Choroid plexus epithelial cell (primary cell): ENCODE measurements around the gene RASGRF2.
A peak's percentile ranks its signal among the peaks of the same experiment; 100 is the strongest.

ENCODE experiments used
- DNase-seq: peaks from one replicate; pipeline ENCODE4 v3.0.0-alpha.2; 2010; ENCODE audit warnings: low read depth
- H3K4me3 ChIP-seq: 2 replicates; pipeline ENCODE4 v1.5.1; 2011; ENCODE audit warnings: low read depth, mild to moderate bottlenecking, control low read depth, low read length, moderate library complexity
- TF ChIP-seq, protein P1 (sequence below): conservative IDR thresholded peaks from 2 replicates; pipeline ENCODE4 v1.5.1; 2011; ENCODE audit warnings: low read depth, mild to moderate bottlenecking, control low read depth, inconsistent platforms, low read length, moderate library complexity

RASGRF2 gene, protein sequence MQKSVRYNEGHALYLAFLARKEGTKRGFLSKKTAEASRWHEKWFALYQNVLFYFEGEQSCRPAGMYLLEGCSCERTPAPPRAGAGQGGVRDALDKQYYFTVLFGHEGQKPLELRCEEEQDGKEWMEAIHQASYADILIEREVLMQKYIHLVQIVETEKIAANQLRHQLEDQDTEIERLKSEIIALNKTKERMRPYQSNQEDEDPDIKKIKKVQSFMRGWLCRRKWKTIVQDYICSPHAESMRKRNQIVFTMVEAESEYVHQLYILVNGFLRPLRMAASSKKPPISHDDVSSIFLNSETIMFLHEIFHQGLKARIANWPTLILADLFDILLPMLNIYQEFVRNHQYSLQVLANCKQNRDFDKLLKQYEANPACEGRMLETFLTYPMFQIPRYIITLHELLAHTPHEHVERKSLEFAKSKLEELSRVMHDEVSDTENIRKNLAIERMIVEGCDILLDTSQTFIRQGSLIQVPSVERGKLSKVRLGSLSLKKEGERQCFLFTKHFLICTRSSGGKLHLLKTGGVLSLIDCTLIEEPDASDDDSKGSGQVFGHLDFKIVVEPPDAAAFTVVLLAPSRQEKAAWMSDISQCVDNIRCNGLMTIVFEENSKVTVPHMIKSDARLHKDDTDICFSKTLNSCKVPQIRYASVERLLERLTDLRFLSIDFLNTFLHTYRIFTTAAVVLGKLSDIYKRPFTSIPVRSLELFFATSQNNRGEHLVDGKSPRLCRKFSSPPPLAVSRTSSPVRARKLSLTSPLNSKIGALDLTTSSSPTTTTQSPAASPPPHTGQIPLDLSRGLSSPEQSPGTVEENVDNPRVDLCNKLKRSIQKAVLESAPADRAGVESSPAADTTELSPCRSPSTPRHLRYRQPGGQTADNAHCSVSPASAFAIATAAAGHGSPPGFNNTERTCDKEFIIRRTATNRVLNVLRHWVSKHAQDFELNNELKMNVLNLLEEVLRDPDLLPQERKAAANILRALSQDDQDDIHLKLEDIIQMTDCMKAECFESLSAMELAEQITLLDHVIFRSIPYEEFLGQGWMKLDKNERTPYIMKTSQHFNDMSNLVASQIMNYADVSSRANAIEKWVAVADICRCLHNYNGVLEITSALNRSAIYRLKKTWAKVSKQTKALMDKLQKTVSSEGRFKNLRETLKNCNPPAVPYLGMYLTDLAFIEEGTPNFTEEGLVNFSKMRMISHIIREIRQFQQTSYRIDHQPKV (N-terminal part only)

GRCh38 chr5:80959768-80960442, at the start of gene RASGRF2:
Gene RASGRF2 (plus strand): TSS chr5:80960363. CDS start chr5:80960739, 376 bp downstream.
- TF ChIP-seq, protein P1, sequence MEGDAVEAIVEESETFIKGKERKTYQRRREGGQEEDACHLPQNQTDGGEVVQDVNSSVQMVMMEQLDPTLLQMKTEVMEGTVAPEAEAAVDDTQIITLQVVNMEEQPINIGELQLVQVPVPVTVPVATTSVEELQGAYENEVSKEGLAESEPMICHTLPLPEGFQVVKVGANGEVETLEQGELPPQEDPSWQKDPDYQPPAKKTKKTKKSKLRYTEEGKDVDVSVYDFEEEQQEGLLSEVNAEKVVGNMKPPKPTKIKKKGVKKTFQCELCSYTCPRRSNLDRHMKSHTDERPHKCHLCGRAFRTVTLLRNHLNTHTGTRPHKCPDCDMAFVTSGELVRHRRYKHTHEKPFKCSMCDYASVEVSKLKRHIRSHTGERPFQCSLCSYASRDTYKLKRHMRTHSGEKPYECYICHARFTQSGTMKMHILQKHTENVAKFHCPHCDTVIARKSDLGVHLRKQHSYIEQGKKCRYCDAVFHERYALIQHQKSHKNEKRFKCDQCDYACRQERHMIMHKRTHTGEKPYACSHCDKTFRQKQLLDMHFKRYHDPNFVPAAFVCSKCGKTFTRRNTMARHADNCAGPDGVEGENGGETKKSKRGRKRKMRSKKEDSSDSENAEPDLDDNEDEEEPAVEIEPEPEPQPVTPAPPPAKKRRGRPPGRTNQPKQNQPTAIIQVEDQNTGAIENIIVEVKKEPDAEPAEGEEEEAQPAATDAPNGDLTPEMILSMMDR, result no peak
- DNase-seq, result peak; percentile 36
- H3K4me3 ChIP-seq, result peak within 1 kb of the TSS; percentile 68

GRCh38 chr5:80912479-80912878, 47.7 kb upstream of the RASGRF2 start:
- TF ChIP-seq, protein P1, result no peak
- H3K4me3 ChIP-seq, result no peak overlapping the region
- no peak for DNase-seq

- TF ChIP-seq, protein P1, result no peak
- H3K4me3 ChIP-seq, result no peak overlapping the region
- DNase-seq, result peak; percentile 50
Measured at GRCh38 chr5:80915716-80916115, 44.4 kb upstream of the RASGRF2 start.

- no peak overlapping the region for H3K4me3 ChIP-seq
- DNase-seq, result no peak
- TF ChIP-seq, protein P1, result no peak
Measured at GRCh38 chr5:80916676-80917075, 43.5 kb upstream of the RASGRF2 start.

- H3K4me3 ChIP-seq, result no peak overlapping the region
- DNase-seq, result no peak
- TF ChIP-seq, protein P1, result no peak
Measured at GRCh38 chr5:80917631-80918030, 42.5 kb upstream of the RASGRF2 start.

DNA sequence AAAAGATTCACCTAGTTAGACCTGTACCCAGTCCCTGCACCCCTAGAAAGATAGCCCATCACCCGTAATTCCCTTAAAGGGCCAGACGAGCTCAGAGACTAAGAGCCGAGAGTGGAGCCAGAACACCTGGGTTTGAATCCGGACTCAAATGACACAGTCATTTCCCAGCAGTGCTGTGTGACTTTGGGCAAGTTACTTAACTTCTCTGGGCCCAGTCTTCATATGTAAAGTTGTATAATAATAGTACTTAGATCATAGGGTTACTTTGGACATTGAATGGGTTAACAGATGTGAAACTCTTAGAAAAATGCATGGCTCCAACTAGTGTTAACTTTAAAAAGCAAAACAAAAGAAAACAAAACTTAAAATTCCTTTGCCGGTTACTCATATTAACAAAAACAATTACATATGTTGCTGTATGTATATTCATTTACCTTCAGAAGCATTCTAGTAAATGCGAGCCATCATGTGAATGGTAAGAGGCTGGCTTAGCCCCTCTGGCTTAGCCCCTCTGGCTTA, 40.4 kb upstream of the RASGRF2 start:
- TF ChIP-seq, protein P1, result no peak
- no peak overlapping the region for H3K4me3 ChIP-seq
- peak; percentile 43 for DNase-seq
